ENCODE data around the gene CREBL2.

The CREBL2 gene

GRCh38 chr12:12683136-12683697 is 71.5 kb downstream of the CREBL2 start:
- no peak for DNase-seq

GRCh38 chr12:12683725-12684124 is 72.0 kb downstream of the CREBL2 start:
- DNase-seq: no peak

GRCh38 chr12:12684375-12685106 is 72.9 kb downstream of the CREBL2 start:
- DNase-seq: no peak

GRCh38 chr12:12685305-12685704 is 73.6 kb downstream of the CREBL2 start:
- DNase-seq: no peak

GRCh38 chr12:12686472-12686871 is 74.8 kb downstream of the CREBL2 start:
- DNase-seq: no peak

GRCh38 chr12:12686925-12687324 is 75.2 kb downstream of the CREBL2 start:
- DNase-seq: no peak

GRCh38 chr12:12689647-12690300 is 78.1 kb downstream of the CREBL2 start:
- DNase-seq: no peak

- DNase-seq: no peak
Observed at GRCh38 chr12:12691549-12691948, 79.9 kb downstream of the CREBL2 start.

- DNase-seq: no peak
Observed at GRCh38 chr12:12693111-12693671, 81.5 kb downstream of the CREBL2 start.
